ENCODE measurements around the gene RAD51B.

RAD51B gene

GRCh38 chr14:68736471-68736871 is 916.9 kb downstream of the RAD51B start:
- no peaks in the 10 kb centered on the region for H3F3A ChIP-seq (ENCODE audit: insufficient read depth, low read length)
- DNase-seq = no peak
- H3K9ac ChIP-seq (ENCODE audit: low read length) = no peak overlapping the region
- TF ChIP-seq EZH2 (optimal IDR thresholded peaks at IDR 0.05; ENCODE audit: low read depth, low read length) (no peak), EZH2phosphoT487 (IDR thresholded peaks at IDR 0.05; ENCODE audit: low read length) (no peak), CTCF (IDR thresholded peaks at IDR 0.05; ENCODE audit: low read length) (no peak)
- no peak overlapping the region for H3K4me2 ChIP-seq (ENCODE audit: low read depth, low read length)
- H3K27ac ChIP-seq (ENCODE audit: low read length) = no peak overlapping the region
- H3K4me3 ChIP-seq (ENCODE audit: low read length) = no peak overlapping the region
- no peaks in the 10 kb centered on the region for H3K9me3 ChIP-seq (replicated peaks; ENCODE audit: insufficient read depth, low read length)
- H3K79me2 ChIP-seq (ENCODE audit: low read length) = no peaks in the 10 kb centered on the region
- H3K36me3 ChIP-seq (replicated peaks; ENCODE audit: insufficient read depth, low read length) = no peaks in the 10 kb centered on the region
- H3K4me1 ChIP-seq (ENCODE audit: low read length) = peaks cover 11% of the 10 kb centered on the region
- no peak overlapping the region for H2AFZ ChIP-seq (ENCODE audit: low read length)
- H3K27me3 ChIP-seq (replicated peaks; ENCODE audit: insufficient read depth, low read length) = no peaks in the 10 kb centered on the region
- H3K9me2 ChIP-seq (replicated peaks; ENCODE audit: insufficient read depth, low read length) = no peaks in the 10 kb centered on the region
- H4K20me1 ChIP-seq (ENCODE audit: insufficient read depth, low read length) = no peaks in the 10 kb centered on the region

GRCh38 chr14:68737086-68737485 is 917.5 kb downstream of the RAD51B start:
- Histone ChIP-seq H3K27me3 (replicated peaks; ENCODE audit: insufficient read depth, low read length) (no peaks in the 10 kb centered on the region), H3K27ac (ENCODE audit: low read length) (no peak overlapping the region), H3K4me2 (ENCODE audit: low read depth, low read length) (no peak overlapping the region), H3F3A (ENCODE audit: insufficient read depth, low read length) (no peaks in the 10 kb centered on the region), H3K9me3 (replicated peaks; ENCODE audit: insufficient read depth, low read length) (no peaks in the 10 kb centered on the region), H3K9ac (ENCODE audit: low read length) (no peak overlapping the region), H4K20me1 (ENCODE audit: insufficient read depth, low read length) (no peaks in the 10 kb centered on the region), H3K36me3 (replicated peaks; ENCODE audit: insufficient read depth, low read length) (no peaks in the 10 kb centered on the region), H3K4me3 (ENCODE audit: low read length) (no peak overlapping the region), H3K4me1 (ENCODE audit: low read length) (peaks cover 11% of the 10 kb centered on the region), H3K9me2 (replicated peaks; ENCODE audit: insufficient read depth, low read length) (no peaks in the 10 kb centered on the region), H2AFZ (ENCODE audit: low read length) (no peak overlapping the region), H3K79me2 (ENCODE audit: low read length) (no peaks in the 10 kb centered on the region)
- DNase-seq = no peak
- no peak for TF ChIP-seq CTCF (IDR thresholded peaks at IDR 0.05; ENCODE audit: low read length)
- no peak for TF ChIP-seq EZH2phosphoT487 (IDR thresholded peaks at IDR 0.05; ENCODE audit: low read length)
- no peak for TF ChIP-seq EZH2 (optimal IDR thresholded peaks at IDR 0.05; ENCODE audit: low read depth, low read length)

GRCh38 chr14:68738559-68738958 is 919.0 kb downstream of the RAD51B start:
- Histone ChIP-seq H3K27me3 (replicated peaks; ENCODE audit: insufficient read depth, low read length) (no peaks in the 10 kb centered on the region), H3K9me2 (replicated peaks; ENCODE audit: insufficient read depth, low read length) (no peaks in the 10 kb centered on the region), H3F3A (ENCODE audit: insufficient read depth, low read length) (no peaks in the 10 kb centered on the region), H3K9me3 (replicated peaks; ENCODE audit: insufficient read depth, low read length) (no peaks in the 10 kb centered on the region), H3K4me2 (ENCODE audit: low read depth, low read length) (no peak overlapping the region), H4K20me1 (ENCODE audit: insufficient read depth, low read length) (no peaks in the 10 kb centered on the region), H3K36me3 (replicated peaks; ENCODE audit: insufficient read depth, low read length) (no peaks in the 10 kb centered on the region), H3K4me3 (ENCODE audit: low read length) (no peak overlapping the region), H3K4me1 (ENCODE audit: low read length) (peaks cover 11% of the 10 kb centered on the region), H3K79me2 (ENCODE audit: low read length) (no peaks in the 10 kb centered on the region), H3K27ac (ENCODE audit: low read length) (no peak overlapping the region), H3K9ac (ENCODE audit: low read length) (no peak overlapping the region), H2AFZ (ENCODE audit: low read length) (no peak overlapping the region)
- no peak for DNase-seq
- TF ChIP-seq EZH2 (optimal IDR thresholded peaks at IDR 0.05; ENCODE audit: low read depth, low read length) (no peak), CTCF (IDR thresholded peaks at IDR 0.05; ENCODE audit: low read length) (no peak), EZH2phosphoT487 (IDR thresholded peaks at IDR 0.05; ENCODE audit: low read length) (no peak)
